ENCODE data around the gene OCEL1. TPM values are rescaled to one million over a fixed set of nuclear protein-coding genes. Genes with fewer than 3 reads are reported as not detected.

OCEL1 gene
- total RNA-seq, 1 experiment from 2014 or later, result 25.7 TPM

DNA sequence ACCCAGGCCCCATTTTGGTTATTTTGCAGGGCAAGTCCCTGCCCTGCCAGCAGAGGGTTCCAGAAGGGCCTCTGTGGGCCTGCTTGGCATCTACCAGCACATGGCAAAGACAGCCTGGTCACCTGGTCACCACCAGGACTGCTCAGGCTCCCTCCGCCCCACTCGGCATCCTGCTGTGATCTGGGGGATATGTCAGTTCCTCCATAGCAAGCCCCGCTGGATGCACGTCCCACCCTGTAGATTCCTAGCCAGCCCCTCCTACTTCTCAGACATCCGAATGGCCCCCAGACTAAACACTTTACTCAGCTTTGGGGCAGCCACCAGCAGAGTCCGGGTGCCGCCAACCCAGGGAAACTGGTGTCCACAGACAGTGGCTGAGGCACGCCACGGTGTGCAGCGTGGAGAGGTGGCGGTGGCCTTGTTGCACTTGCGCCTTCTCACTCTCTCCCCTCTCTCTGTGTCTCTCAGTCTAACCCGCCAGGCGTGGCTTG, 42.7 kb upstream of the OCEL1 start:
- H2BK5ac ChIP-seq (ENCODE audit: insufficient read length, low read length), result no peak overlapping the region
- Mint-ChIP-seq H3K4me3 (no peak overlapping the region), H3K36me3 (ENCODE audit: insufficient read depth in 1 of 3, low read depth in 3 of 3) (peaks cover 6 to 46% (median 17%) of the 10 kb centered on the region in 3 experiments; a peak in 6 of 7 replicates), H3K27me3 (ENCODE audit: low read depth) (no peaks in the 10 kb centered on the region; the same call in 1 of the 2 replicates), H3K27ac (0 out of 7 replicates have a peak overlapping the region, but pooled peaks of 2 of the 3 experiments have one; percentile 35 to 61), H3K4me1 (peaks cover 12 to 14% of the 10 kb centered on the region in 2 experiments), H3K9me3 (no peaks in the 10 kb centered on the region)
- TF ChIP-seq, protein P1, sequence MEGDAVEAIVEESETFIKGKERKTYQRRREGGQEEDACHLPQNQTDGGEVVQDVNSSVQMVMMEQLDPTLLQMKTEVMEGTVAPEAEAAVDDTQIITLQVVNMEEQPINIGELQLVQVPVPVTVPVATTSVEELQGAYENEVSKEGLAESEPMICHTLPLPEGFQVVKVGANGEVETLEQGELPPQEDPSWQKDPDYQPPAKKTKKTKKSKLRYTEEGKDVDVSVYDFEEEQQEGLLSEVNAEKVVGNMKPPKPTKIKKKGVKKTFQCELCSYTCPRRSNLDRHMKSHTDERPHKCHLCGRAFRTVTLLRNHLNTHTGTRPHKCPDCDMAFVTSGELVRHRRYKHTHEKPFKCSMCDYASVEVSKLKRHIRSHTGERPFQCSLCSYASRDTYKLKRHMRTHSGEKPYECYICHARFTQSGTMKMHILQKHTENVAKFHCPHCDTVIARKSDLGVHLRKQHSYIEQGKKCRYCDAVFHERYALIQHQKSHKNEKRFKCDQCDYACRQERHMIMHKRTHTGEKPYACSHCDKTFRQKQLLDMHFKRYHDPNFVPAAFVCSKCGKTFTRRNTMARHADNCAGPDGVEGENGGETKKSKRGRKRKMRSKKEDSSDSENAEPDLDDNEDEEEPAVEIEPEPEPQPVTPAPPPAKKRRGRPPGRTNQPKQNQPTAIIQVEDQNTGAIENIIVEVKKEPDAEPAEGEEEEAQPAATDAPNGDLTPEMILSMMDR (conservative IDR thresholded peaks at IDR 0.05), result peak; percentile 35; the same call in 2 of the 3 replicates
- no peak overlapping the region for H3K14ac ChIP-seq (ENCODE audit: insufficient read depth, low read length)
- no peak overlapping the region for H3K56ac ChIP-seq (ENCODE audit: insufficient read length, low read depth, low read length)
- peaks cover 3% of the 10 kb centered on the region for H3K23me2 ChIP-seq (ENCODE audit: insufficient read length, low read depth, low read length, poor library complexity, severe bottlenecking)
- no peaks in the 10 kb centered on the region for H3K27me3 ChIP-seq (ENCODE audit: insufficient read depth, low read length)
- no peak overlapping the region for H2BK12ac ChIP-seq (ENCODE audit: insufficient read length, low read depth, low read length)
- no peaks in the 10 kb centered on the region for H3K79me1 ChIP-seq (ENCODE audit: insufficient read depth, low read depth, low read length, poor library complexity, severe bottlenecking)
- H3K4ac ChIP-seq (ENCODE audit: low read depth, low read length), result no peak overlapping the region
- no peak overlapping the region for H3T11ph ChIP-seq (ENCODE audit: low read length)
- H3K27ac ChIP-seq (ENCODE audit: insufficient read length, low read depth, low read length), result no peak overlapping the region
- no CpG with 5 or more reads among the region's 14 CpGs for WGBS (ENCODE audit: extremely low coverage, insufficient read length, low lambda C conversion rate)
- no peak overlapping the region for H3K9ac ChIP-seq (ENCODE audit: extremely low read depth, insufficient read length, low read length)
- H2BK20ac ChIP-seq (ENCODE audit: low read depth, low read length, poor library complexity, severe bottlenecking), result no peak overlapping the region
- no peak overlapping the region for H2BK120ac ChIP-seq (ENCODE audit: low read depth, low read length, poor library complexity, severe bottlenecking)
- H4K5ac ChIP-seq (ENCODE audit: insufficient read length, low read depth, low read length), result no peak overlapping the region
- no peak overlapping the region for H4K8ac ChIP-seq (replicated peaks; ENCODE audit: insufficient read length, low read depth, low read length)
- H2AK5ac ChIP-seq (ENCODE audit: insufficient read length, low read length), result no peak overlapping the region
- no peaks in the 10 kb centered on the region for H3K4me1 ChIP-seq (ENCODE audit: insufficient read depth, low read length)
- DNase-seq, result no peak
- no peak overlapping the region for H3K4me2 ChIP-seq (ENCODE audit: insufficient read depth, insufficient read length, low read length)
- H2BK15ac ChIP-seq (ENCODE audit: low read depth, low read length), result no peak overlapping the region
- H3K18ac ChIP-seq (ENCODE audit: insufficient read length, low read depth, low read length), result no peak overlapping the region
- H3K23ac ChIP-seq (ENCODE audit: insufficient read length, low read depth, low read length), result no peak overlapping the region
- H3K79me2 ChIP-seq (ENCODE audit: insufficient read depth, low read length), result no peaks in the 10 kb centered on the region
- H2AFZ ChIP-seq (ENCODE audit: low read length), result no peak overlapping the region
- H4K91ac ChIP-seq (ENCODE audit: insufficient read length, low read depth, low read length), result no peak overlapping the region
- H4K20me1 ChIP-seq (ENCODE audit: control insufficient read depth, insufficient read depth, insufficient read length), result no peaks in the 10 kb centered on the region
- no peaks in the 10 kb centered on the region for H3K9me3 ChIP-seq (ENCODE audit: control insufficient read depth, low read depth, low read length)

Measured in H9 (cell line).